HEK293T (cell line): ENCODE measurements around the gene ZIC5.
A peak's percentile ranks its signal among the peaks of the same experiment; 100 is the strongest.

Experiments
- CTCF ChIA-PET: fragments of 350-600 bp; formaldehyde crosslinking; extraction: SDS; loops from one replicate; lab custom pipeline; 2021; ENCODE audit warnings: antibody characterized with exemption, inconsistent platforms; lab: Yijun Ruan, JAX
- POLR2A ChIA-PET: fragments of 350-600 bp; formaldehyde crosslinking; extraction: SDS; loops from one replicate; lab custom pipeline; 2020; ENCODE audit warnings: antibody characterized with exemption, inconsistent platforms; lab: Yijun Ruan, JAX
- DNase-seq: peaks from one replicate; pipeline ENCODE4 v3.0.0; 2012; ENCODE audit warnings: mixed read lengths; ENCODE audit errors: extremely low spot score
- ARNT ChIP-seq: fragments of 450-650 bp; IDR thresholded peaks from 2 replicates; pipeline ENCODE4 v1.6.1; 2017; ENCODE audit warnings: mild to moderate bottlenecking
- BHLHE40 ChIP-seq: fragments of 450-650 bp; IDR thresholded peaks from 2 replicates; pipeline ENCODE4 v1.6.1; 2016; ENCODE audit warnings: mild to moderate bottlenecking, moderate library complexity, borderline replicate concordance
- CTBP1 ChIP-seq: fragments of 450-650 bp; IDR thresholded peaks from 2 replicates; pipeline ENCODE4 v1.6.1; 2016; ENCODE audit warnings: borderline replicate concordance
- ELF4 ChIP-seq: fragments of 450-650 bp; IDR thresholded peaks from 2 replicates; pipeline ENCODE4 v1.6.1; 2017; ENCODE audit warnings: antibody characterized with exemption
- FOXA1 ChIP-seq: fragments of 450-650 bp; IDR thresholded peaks from 2 replicates; pipeline ENCODE4 v1.6.1; 2016; ENCODE audit warnings: mild to moderate bottlenecking
- FOXK2 ChIP-seq: fragments of 450-650 bp; IDR thresholded peaks from 2 replicates; pipeline ENCODE4 v1.6.1; 2016; ENCODE audit warnings: mild to moderate bottlenecking
- FOXM1 ChIP-seq: fragments of 450-650 bp; IDR thresholded peaks from 2 replicates; pipeline ENCODE4 v1.6.1; 2017; ENCODE audit warnings: mild to moderate bottlenecking, borderline replicate concordance
- HDGF ChIP-seq: fragments of 450-650 bp; IDR thresholded peaks from 2 replicates; pipeline ENCODE4 v1.6.1; 2017; ENCODE audit warnings: antibody characterized with exemption, borderline replicate concordance
- L3MBTL2 ChIP-seq: fragments of 450-650 bp; conservative IDR thresholded peaks from 2 replicates; pipeline ENCODE4 v1.6.1; 2016; ENCODE audit warnings: mild to moderate bottlenecking
- LEF1 ChIP-seq: fragments of 450-650 bp; IDR thresholded peaks from 2 replicates; pipeline ENCODE4 v1.6.1; 2017; ENCODE audit warnings: mild to moderate bottlenecking, borderline replicate concordance
- NFRKB ChIP-seq: fragments of 450-650 bp; IDR thresholded peaks from 2 replicates; pipeline ENCODE4 v1.6.1; 2016; ENCODE audit warnings: mild to moderate bottlenecking, moderate library complexity
- SP1 ChIP-seq: fragments of 450-650 bp; IDR thresholded peaks from 2 replicates; pipeline ENCODE4 v1.6.1; 2017
- SUZ12 ChIP-seq: fragments of 450-650 bp; IDR thresholded peaks from 2 replicates; pipeline ENCODE4 v1.6.1; 2016; ENCODE audit warnings: mild to moderate bottlenecking
- TARDBP ChIP-seq: fragments of 450-650 bp; IDR thresholded peaks from 2 replicates; pipeline ENCODE4 v1.6.1; 2016
- ZNF384 ChIP-seq: fragments of 450-650 bp; IDR thresholded peaks from 2 replicates; pipeline ENCODE4 v1.6.1; 2016
- TF ChIP-seq, protein P1 (sequence below): fragments of 450-650 bp; IDR thresholded peaks from 2 replicates; pipeline ENCODE4 v1.6.1; 2016

ZIC5 gene

DNA sequence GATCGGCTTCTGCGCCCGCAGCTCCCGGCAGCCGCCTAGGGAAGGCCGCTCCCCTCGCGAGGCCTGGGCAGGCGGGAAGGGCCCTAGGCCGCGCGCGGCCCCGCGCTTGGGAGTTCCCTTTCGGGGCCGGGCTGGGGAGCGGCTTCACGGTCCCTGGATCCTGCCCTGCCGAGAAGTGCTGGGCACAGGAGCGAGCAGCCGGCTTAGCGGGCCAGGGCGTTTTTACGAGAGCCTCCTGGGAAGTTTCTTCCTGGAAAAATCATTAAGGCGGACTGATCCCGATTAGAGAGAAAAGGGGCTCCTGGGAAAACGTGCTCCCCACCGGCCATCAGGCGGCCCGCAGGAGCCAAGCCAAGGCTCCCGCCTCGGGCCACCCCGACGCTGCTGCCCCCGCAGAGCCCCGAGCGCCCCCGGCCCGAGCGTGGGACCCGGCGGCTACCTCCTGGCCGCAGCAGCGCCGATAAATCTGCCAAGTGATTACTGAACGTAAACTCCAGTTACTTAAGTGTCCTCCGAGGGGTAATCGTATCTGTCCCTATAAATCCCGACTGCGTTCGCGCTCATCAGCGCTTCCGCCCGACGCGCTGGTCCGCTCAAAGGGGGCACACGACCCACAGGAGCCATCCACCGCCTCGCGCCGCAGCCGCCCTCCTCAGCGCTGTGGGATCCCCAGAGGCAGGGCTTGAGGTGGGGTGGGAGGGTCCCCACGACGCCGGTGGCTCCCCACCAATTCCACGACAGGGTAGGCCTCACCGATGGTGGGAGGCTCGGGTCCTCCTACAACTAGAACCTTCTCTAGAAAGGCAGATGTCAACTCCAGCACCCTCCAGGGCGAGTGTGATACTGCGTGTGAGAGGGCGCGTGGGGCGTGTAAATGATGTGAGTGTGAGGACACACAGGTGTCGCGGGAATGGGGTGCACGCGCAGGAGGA, 2.8 kb downstream of the ZIC5 start:
- TF ChIP-seq ARNT = no peak
- peak; percentile 50; the same call in 1 of the 2 replicates for TF ChIP-seq CTBP1
- TF ChIP-seq TARDBP = no peak
- TF ChIP-seq, protein P1, sequence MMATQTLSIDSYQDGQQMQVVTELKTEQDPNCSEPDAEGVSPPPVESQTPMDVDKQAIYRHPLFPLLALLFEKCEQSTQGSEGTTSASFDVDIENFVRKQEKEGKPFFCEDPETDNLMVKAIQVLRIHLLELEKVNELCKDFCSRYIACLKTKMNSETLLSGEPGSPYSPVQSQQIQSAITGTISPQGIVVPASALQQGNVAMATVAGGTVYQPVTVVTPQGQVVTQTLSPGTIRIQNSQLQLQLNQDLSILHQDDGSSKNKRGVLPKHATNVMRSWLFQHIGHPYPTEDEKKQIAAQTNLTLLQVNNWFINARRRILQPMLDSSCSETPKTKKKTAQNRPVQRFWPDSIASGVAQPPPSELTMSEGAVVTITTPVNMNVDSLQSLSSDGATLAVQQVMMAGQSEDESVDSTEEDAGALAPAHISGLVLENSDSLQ = peak; percentile 79
- TF ChIP-seq L3MBTL2 = no peak
- no peak for TF ChIP-seq LEF1
- TF ChIP-seq ELF4 = no peak
- TF ChIP-seq FOXA1 = no peak
- TF ChIP-seq NFRKB = no peak
- POLR2A ChIA-PET = interaction anchor here (1.2 to 2.2 kb wide), 5 partner anchors 12 to 58 kb away, joined by 3 to 15 read pairs (median 4); partner anchors contain the start of gene ZIC2
- CTCF ChIA-PET = no interaction called here
- DNase-seq = no peak

DNA sequence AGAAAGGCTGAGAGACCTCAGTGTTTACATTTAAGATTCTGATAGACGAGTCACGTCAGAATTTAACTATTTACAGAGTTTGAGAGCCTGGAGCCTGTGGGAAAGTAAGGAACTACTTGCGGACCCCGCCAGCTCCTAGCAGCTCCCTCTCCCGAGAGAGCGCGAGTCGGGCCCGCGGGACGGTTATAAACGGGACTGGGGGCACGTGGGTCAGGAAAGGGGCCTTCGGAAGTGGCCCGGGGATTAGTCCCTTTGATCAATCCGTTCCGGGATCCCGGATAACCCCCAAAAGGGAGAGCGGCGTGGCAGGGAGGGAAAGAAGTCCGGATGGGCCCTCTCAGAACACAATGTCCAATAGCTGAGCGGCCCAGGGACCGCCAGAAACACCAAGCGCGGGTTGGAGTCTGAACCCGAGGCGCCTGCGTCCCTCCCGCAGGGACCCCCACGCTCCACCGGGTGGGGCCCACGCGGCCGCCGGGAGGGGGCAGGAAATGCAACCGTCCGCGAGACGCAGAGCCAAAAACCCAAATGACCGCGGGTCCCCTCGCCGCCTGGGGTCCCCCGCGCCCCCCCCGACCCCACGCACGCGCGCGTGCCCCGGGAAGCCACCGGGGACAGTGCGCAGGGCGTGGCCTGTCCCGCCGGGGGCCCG, 3.6 kb downstream of the ZIC5 start:
- TF ChIP-seq ZNF384 (no peak), BHLHE40 (no peak), SUZ12 (no peak), ARNT (no peak), ELF4 (no peak), CTBP1 (no peak), TARDBP (no peak), LEF1 (no peak), FOXM1 (no peak), HDGF (no peak), FOXA1 (no peak), L3MBTL2 (no peak)
- POLR2A ChIA-PET = interaction anchor here (1.2 to 2.2 kb wide), 5 partner anchors 13 to 58 kb away, joined by 3 to 15 read pairs (median 4); partner anchors contain the start of gene ZIC2
- CTCF ChIA-PET = interaction anchor here (0.6 to 1.0 kb wide), 3 partner anchors 20 to 313 kb away, joined by 3 read pairs; no protein-coding TSS in a partner anchor
- no peak for DNase-seq

DNA sequence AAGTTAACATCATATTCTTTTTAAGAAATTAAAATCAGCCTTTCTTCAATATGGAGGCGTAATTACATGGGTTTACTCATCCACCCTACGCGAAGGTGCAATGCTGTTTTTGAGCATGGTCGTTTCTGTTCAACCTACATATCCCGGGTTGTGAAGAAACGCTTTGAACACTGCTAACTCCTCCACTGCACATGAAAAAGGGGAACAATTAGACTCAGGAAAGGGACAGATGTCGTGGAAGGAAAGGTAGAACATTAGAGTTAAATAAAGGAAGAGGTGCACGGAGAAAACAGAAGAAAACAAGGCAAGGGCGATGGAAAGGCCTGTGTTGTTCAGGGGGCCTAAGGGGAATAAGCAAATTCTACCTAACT, 4.1 kb downstream of the ZIC5 start:
- CTCF ChIA-PET = interaction anchor here (0.6 to 1.0 kb wide), 3 partner anchors 20 to 312 kb away, joined by 3 read pairs; no protein-coding TSS in a partner anchor
- no peak for TF ChIP-seq ELF4
- no peak for TF ChIP-seq LEF1
- TF ChIP-seq SP1 = no peak
- no peak for TF ChIP-seq L3MBTL2
- no peak for DNase-seq
- POLR2A ChIA-PET = interaction anchor here (1.2 to 2.2 kb wide), 6 partner anchors 13 to 57 kb away, joined by 3 to 15 read pairs (median 4); partner anchors contain the start of gene ZIC2

DNA sequence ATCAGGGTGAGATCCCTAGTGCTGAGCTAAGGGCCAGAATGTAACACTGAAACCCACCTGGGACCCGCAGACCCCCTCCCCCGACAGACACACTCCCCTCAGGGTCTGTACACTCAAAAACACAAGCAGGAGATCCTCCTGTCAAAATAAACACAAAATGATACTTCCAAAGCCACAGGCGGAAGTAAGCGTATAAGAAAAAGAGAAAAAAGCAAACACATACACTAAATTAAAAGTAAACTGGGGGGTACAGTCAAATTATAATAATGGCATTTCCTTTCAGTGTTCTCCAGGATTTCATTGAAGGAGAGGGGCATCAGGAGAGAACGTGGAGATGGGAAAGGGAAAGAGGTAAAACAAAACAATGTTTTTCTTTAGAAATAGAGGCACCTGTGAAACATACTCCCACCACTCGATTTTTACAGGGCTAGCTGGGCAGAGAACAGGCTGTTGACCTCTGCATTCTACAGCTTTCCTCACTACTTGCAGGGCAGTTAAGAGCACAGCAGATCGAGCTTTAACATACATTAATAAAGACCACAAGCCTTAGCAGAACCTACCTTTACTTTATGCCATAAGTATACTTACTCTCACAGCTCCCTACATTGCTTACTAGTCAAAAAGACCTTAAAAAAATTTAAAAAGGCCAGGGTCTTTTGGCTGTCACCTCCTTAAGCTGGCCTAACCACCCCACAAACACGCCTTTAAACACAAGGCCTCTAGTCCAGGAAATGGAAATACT, 5.3 kb downstream of the ZIC5 start:
- ChIA-PET CTCF (no interaction called here), POLR2A (interaction anchor here (1.1 to 2.2 kb wide), 5 partner anchors 11 to 21 kb away, joined by 4 to 15 read pairs (median 4); partner anchors contain the start of gene ZIC2)

DNA sequence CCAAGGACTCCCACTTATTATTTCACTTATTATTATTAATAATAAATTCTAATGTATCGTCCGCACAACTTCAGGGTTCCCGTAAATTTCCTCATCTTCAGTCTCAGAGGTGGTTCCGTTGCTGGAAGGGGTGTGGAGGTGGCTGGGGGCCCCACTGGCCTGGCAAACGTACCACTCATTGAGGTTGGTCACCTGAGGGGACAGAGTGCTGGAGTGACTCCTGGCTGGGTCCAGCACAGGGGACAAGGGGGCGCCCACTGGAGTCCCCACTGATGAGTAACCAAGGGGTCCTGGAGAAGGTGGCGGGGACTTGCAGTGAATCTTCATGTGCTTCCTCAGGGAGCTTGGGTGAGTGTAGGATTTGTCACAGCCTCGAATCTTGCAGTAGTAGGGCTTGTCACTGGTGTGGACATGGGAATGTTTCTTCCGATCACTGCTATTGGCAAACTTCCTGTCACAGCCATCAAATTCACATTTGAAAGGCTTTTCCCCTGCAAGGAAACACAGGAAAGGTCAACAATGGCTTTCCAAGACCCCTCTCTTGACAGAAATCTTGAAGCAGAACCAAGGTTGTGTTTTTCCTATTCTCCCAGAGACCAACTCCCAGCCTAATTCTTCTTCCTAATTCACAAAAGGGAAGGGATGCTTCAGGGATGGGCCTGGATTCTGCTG, 6.1 kb downstream of the ZIC5 start:
- ChIA-PET POLR2A (interaction anchor here (1.5 kb wide), 1 partner anchor 21 kb away, joined by 4 read pairs; no protein-coding TSS in a partner anchor), CTCF (no interaction called here)
- DNase-seq = no peak
- no peak for TF ChIP-seq L3MBTL2
- TF ChIP-seq FOXA1 = no peak
- no peak for TF ChIP-seq FOXK2
- TF ChIP-seq CTBP1 = no peak
- no peak for TF ChIP-seq FOXM1
- no peak for TF ChIP-seq SUZ12
- no peak for TF ChIP-seq SP1
- TF ChIP-seq NFRKB = no peak
- TF ChIP-seq, protein P1 = no peak

More for the DNA sequence above, 5.3 kb downstream of the ZIC5 start:
- TF ChIP-seq FOXA1 (no peak), ELF4 (no peak), L3MBTL2 (no peak)
- no peak for DNase-seq

DNA sequence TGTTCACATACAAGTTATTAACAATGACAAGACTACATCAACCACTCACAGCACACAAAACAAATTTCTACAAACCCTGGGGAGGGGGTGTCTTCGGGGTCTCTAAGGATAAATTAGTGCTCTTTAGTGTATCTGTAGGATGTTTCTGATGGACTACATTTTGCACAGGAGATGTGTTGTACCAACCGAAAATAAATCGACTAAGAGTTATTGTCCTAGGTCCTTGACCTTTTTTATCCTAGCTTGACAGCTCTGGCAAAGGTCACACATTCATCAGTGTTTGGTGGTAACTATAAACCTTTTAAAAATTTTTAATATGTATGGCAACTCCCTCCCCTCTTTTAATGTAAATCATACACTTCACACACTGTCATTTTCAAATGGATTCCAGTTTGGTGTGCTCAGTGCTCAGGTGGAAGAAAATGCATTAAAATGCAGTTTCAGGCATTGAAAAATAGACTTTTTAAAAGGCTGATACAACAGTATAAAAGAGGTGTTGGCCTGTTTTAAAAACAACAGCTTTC, 7.7 kb downstream of the ZIC5 start:
- ChIA-PET CTCF (no interaction called here), POLR2A (no interaction called here)
- peak; percentile 69; the same call in 1 of the 2 replicates for TF ChIP-seq CTBP1
- TF ChIP-seq, protein P1 = peak; percentile 91
- TF ChIP-seq FOXK2 = no peak
- DNase-seq = no peak
